Heart left ventricle (tissue), 16 donors: ENCODE results near the gene LTK. TPM values are rescaled to one million over a fixed set of nuclear protein-coding genes. Genes with fewer than 3 reads are reported as not detected.

ENCODE experiments used
- ATAC-seq, 4 donors: fragments of 200-7000 bp; cut with Tn5 transposase; one replicate each; pipeline ENCODE4 v1.9.1; 2020 to 2022; ENCODE audit warnings: moderate library complexity in 4 of 4, mild to moderate bottlenecking in 3 of 4, moderate number of reproducible peaks in 1 of 4
- DNase-seq, 5 donors: peaks; one replicate each; pipeline ENCODE4 v3.0.0-alpha.2; 2020
- H3K27ac ChIP-seq, 12 donors: fragments of 200-600 bp; sonication (generic) in 4 of 12; one replicate each; pipeline versions ENCODE4 v1.5.0 to v1.8.0; 2016 to 2022; ENCODE audit warnings: mild to moderate bottlenecking in 2 of 12
- H3K27me3 ChIP-seq, 9 donors: fragments of 200-600 bp; sonication (generic) in 2 of 9; one replicate each; pipeline versions ENCODE4 v1.5.1 to v1.8.0; 2016 to 2022; ENCODE audit warnings: mild to moderate bottlenecking in 3 of 9
- H3K36me3 ChIP-seq, 9 donors: fragments of 200-600 bp; sonication (generic) in 2 of 9; one replicate each; pipeline versions ENCODE4 v1.5.0 to v1.8.0; 2018 to 2022; ENCODE audit warnings: mild to moderate bottlenecking in 2 of 9
- H3K4me1 ChIP-seq, 12 donors: fragments of 200-600 bp; sonication (generic) in 4 of 12; one replicate each; pipeline versions ENCODE4 v1.5.0 to v1.8.0; 2016 to 2022; ENCODE audit warnings: mild to moderate bottlenecking in 3 of 12
- H3K4me3 ChIP-seq, 12 donors: fragments of 200-600 bp; sonication (generic) in 4 of 12; one replicate each; pipeline versions ENCODE4 v1.5.0 to v1.8.0; 2017 to 2022; ENCODE audit warnings: mild to moderate bottlenecking in 9 of 12, moderate library complexity in 4 of 12
- H3K9me3 ChIP-seq, 12 donors: fragments of 200-600 bp; sonication (generic) in 4 of 12; one replicate each; pipeline versions ENCODE4 v1.5.0 to v1.8.0; 2016 to 2022; ENCODE audit warnings: mild to moderate bottlenecking in 1 of 12
- POLR2A ChIP-seq, 2 donors: fragments of 450-650 bp; IDR thresholded peaks; one replicate each; pipeline ENCODE4 v1.6.1; 2017; ENCODE audit warnings: antibody characterized with exemption in 2 of 2, mild to moderate bottlenecking in 2 of 2, moderate library complexity in 2 of 2
- WGBS, 4 donors: extraction: QIAGEN DNeasy Blood & Tissue Kit in 2 of 4; methylation state at CpG; one replicate each; pipeline versions ENCODE4 v1.1.5 to v1.1.7; 2013 to 2018; 5-methylcytosine and 5-hydroxymethylcytosine counted together
- intact Hi-C, 10 donors: fragments of 100-400 bp; cut with DNase I; formaldehyde crosslinking; loops; one replicate each; pipeline versions ENCODE4 v1.11.1 to v1.14.2; 2022
- polyA plus RNA-seq, 2 donors: library from polyadenylated mRNA; stranded (reverse); fragments of 200-250 nt; gene quantifications; one replicate each; pipeline ENCODE4 v1.2.3, GENCODE V29; 2013
- total RNA-seq, 9 donors: library from RNA; depleted of rRNA in 2 of 9; stranded (reverse); fragments of >200 nt in 2 of 9; fragmentation: NEBNext Ultra II Directional in 3 of 9; extraction: Animal tissue kit (Norgen Biotek cat#: 25700) in 3 of 9; gene quantifications; one replicate each; pipeline versions ENCODE4 v1.1.0 to v1.2.4, GENCODE V29; 2016 to 2023
- TF ChIP-seq, protein P1 (sequence below), 12 donors: fragments of 200-600 bp; sonication (generic) in 4 of 12; IDR thresholded peaks; one replicate each; pipeline versions ENCODE4 v1.5.0 to v1.8.0; 2018 to 2022; ENCODE audit warnings: antibody characterized with exemption in 12 of 12, mild to moderate bottlenecking in 5 of 12
- donor health status: ischemic (EF 13 %, LVEDD 7.1; RV severe dilation, severe dysfunction).
- donor health status: healthy with polysubstance abuse.
- donor health status: DM: no; HTN: yes; CAD: no.
- donor health status: DM: no; HTN: no; CAD: no.
- donor health status: ischemic (EF 25% LVEDD 6.9; RV normal size, moderate dysfunction).
- donor health status: ischemic (EF 25% LVEDD 5.7; RV mildly dilated, moderate dysfunction).
- donor health status: healthy.
- donor health status: DM: yes; HTN: yes; CAD: no.
- donor health status: ischemic (EF 35%, LVEDD 5.7; RV mildly dilated, moderate dysfunction).
- donor health status: nonischemic (EF 11% LVEDD 7.7; RV severe dilation, severe dysfunction).
- donor health status: DM: yes; HTN: yes; CAD: no.
- donor health status: PGD.
- donor health status: ischemic (EF 29% LVEDD 5.4; RV normal size, mild dysfunction).
- donor health status: nonischemic (EF 23%, LVEDD 6.1; RV moderate dilation, normal function).

Gene LTK
- total and polyA plus RNA-seq, 11 donors = 0.14 to 1.6 (median 0.36) TPM

GRCh38 chr15:41503669-41504010 is 10.0 kb downstream of the LTK start:
- DNase-seq = peak in 1 of 5 donors; percentile 45
- TF ChIP-seq, protein P1, sequence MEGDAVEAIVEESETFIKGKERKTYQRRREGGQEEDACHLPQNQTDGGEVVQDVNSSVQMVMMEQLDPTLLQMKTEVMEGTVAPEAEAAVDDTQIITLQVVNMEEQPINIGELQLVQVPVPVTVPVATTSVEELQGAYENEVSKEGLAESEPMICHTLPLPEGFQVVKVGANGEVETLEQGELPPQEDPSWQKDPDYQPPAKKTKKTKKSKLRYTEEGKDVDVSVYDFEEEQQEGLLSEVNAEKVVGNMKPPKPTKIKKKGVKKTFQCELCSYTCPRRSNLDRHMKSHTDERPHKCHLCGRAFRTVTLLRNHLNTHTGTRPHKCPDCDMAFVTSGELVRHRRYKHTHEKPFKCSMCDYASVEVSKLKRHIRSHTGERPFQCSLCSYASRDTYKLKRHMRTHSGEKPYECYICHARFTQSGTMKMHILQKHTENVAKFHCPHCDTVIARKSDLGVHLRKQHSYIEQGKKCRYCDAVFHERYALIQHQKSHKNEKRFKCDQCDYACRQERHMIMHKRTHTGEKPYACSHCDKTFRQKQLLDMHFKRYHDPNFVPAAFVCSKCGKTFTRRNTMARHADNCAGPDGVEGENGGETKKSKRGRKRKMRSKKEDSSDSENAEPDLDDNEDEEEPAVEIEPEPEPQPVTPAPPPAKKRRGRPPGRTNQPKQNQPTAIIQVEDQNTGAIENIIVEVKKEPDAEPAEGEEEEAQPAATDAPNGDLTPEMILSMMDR (IDR thresholded peaks at IDR 0.05) = no peak
- no peak for TF ChIP-seq POLR2A (IDR thresholded peaks at IDR 0.05)
- Histone ChIP-seq H3K27me3 (peaks cover 11 to 64% (median 48%) of the 10 kb centered on the region in 9 donors), H3K27ac (no peak overlapping the region), H3K9me3 (no peaks in the 10 kb centered on the region), H3K4me3 (no peak overlapping the region), H3K36me3 (no peaks in the 10 kb centered on the region), H3K4me1 (peaks cover 0 to 24% (median 17%) of the 10 kb centered on the region in 12 donors)
- peak in 1 of 4 donors; percentile 18 for ATAC-seq
- 79 to 100% (median 82%) methylated on average over 3 to 5 of the region's 5 CpGs for WGBS, 4 donors
- intact Hi-C loops = no loop called here

- peaks cover 0 to 24% (median 17%) of the 10 kb centered on the region in 12 donors for H3K4me1 ChIP-seq
- H3K27ac ChIP-seq = no peak overlapping the region
- H3K4me3 ChIP-seq = peak overlapping the region in 7 of 12 donors; percentile 8 to 47 (median 21)
- ATAC-seq (peak in 2 of 4 donors; percentile 6 to 7), DNase-seq (peak in 1 of 5 donors; percentile 57)
- intact Hi-C loops = no loop called here
- peaks cover 11 to 70% (median 48%) of the 10 kb centered on the region in 9 donors for H3K27me3 ChIP-seq
- no peaks in the 10 kb centered on the region for H3K9me3 ChIP-seq
- TF ChIP-seq, protein P1 (IDR thresholded peaks at IDR 0.05) = no peak
- no peak for TF ChIP-seq POLR2A (IDR thresholded peaks at IDR 0.05)
- H3K36me3 ChIP-seq = no peaks in the 10 kb centered on the region
- WGBS, 4 donors = 31 to 48% (median 35%) methylated on average over 33 to 54 of the region's 54 CpGs
Measured at GRCh38 chr15:41502795-41503668, 10.6 kb downstream of the LTK start.

GRCh38 chr15:41501931-41502794 is 11.5 kb downstream of the LTK start:
- Histone ChIP-seq H3K36me3 (no peaks in the 10 kb centered on the region), H3K4me3 (peak overlapping the region in 10 of 12 donors; percentile 6 to 47 (median 20)), H3K27me3 (peaks cover 11 to 71% (median 48%) of the 10 kb centered on the region in 9 donors), H3K9me3 (no peaks in the 10 kb centered on the region), H3K27ac (no peak overlapping the region), H3K4me1 (peaks cover 0 to 24% (median 17%) of the 10 kb centered on the region in 12 donors)
- intact Hi-C loops = no loop called here
- DNase-seq (peak in 1 of 5 donors; percentile 66), ATAC-seq (peak in 2 of 4 donors; percentile 15 to 18)
- TF ChIP-seq, protein P1 (IDR thresholded peaks at IDR 0.05) = no peak
- TF ChIP-seq POLR2A (IDR thresholded peaks at IDR 0.05) = no peak
- 17 to 22% (median 19%) methylated on average over 47 to 64 of the region's 64 CpGs for WGBS, 4 donors
